GM12878 (cell line): ENCODE results near the gene FKBP15. TPM values are rescaled to one million over a fixed set of nuclear protein-coding genes. Genes with fewer than 3 reads are reported as not detected.
A peak's percentile ranks its signal among the peaks of the same experiment; 100 is the strongest.

ENCODE experiments used
- ASH2L ChIP-seq: fragments of 300-600, 200-600 bp; sonication (generic); IDR thresholded peaks from 2 replicates; pipeline ENCODE4 v1.6.1; 2017; ENCODE audit warnings: low read depth, mild to moderate bottlenecking, borderline replicate concordance
- BACH1 ChIP-seq: fragments of 450-650 bp; IDR thresholded peaks from 2 replicates; pipeline ENCODE4 v1.6.1; 2017; ENCODE audit warnings: mild to moderate bottlenecking, borderline replicate concordance
- CBX3 ChIP-seq: fragments of 200-600 bp; sonication (generic); IDR thresholded peaks from 2 replicates; pipeline ENCODE4 v1.6.1; 2016; ENCODE audit warnings: low read depth, borderline replicate concordance
- CBX5 ChIP-seq: sonication (generic); IDR thresholded peaks from 2 replicates; pipeline ENCODE4 v1.6.1; 2016; ENCODE audit warnings: low read depth, moderate library complexity, mild to moderate bottlenecking, inconsistent platforms
- CEBPB ChIP-seq, 2 experiments: fragments of 150-350 bp in 1 of 2; IDR thresholded peaks; 2 replicates each; pipeline ENCODE4 v1.6.1; 2012 to 2014; ENCODE audit warnings: low read depth in 2 of 2, low read length in 2 of 2, borderline replicate concordance in 1 of 2, inconsistent platforms in 1 of 2
- E4F1 ChIP-seq: fragments of 450-650 bp; IDR thresholded peaks from 2 replicates; pipeline ENCODE4 v1.6.1; 2018; ENCODE audit warnings: borderline replicate concordance, mild to moderate bottlenecking; ENCODE audit not compliant: partially characterized antibody
- ETV6 ChIP-seq, 2 experiments: fragments of 450-650 bp in 1 of 2; IDR thresholded peaks in 1 of 2; conservative IDR thresholded peaks in 1 of 2; 2 replicates each; pipeline ENCODE4 v1.6.1; 2014; ENCODE audit warnings: antibody characterized with exemption in 1 of 2, borderline replicate concordance in 1 of 2, low read depth in 1 of 2, mild to moderate bottlenecking in 1 of 2, moderate library complexity in 1 of 2
- JUNB ChIP-seq: IDR thresholded peaks from 2 replicates; pipeline ENCODE4 v1.6.1; 2016; ENCODE audit warnings: antibody characterized with exemption, mild to moderate bottlenecking
- MEF2B ChIP-seq: fragments of 450-650 bp; IDR thresholded peaks from 2 replicates; pipeline ENCODE4 v1.6.1; 2018; ENCODE audit warnings: mild to moderate bottlenecking, moderate library complexity; ENCODE audit not compliant: partially characterized antibody, poor library complexity, severe bottlenecking
- NR2C2 ChIP-seq: IDR thresholded peaks from 2 replicates; pipeline ENCODE4 v1.6.1; 2011; ENCODE audit warnings: borderline replicate concordance, low read depth; ENCODE audit not compliant: control insufficient read depth, insufficient read length
- PML ChIP-seq: IDR thresholded peaks from 2 replicates; pipeline ENCODE4 v1.6.1; 2012; ENCODE audit warnings: low read length, inconsistent platforms
- POU2F2 ChIP-seq: IDR thresholded peaks from 3 replicates; pipeline ENCODE4 v1.6.1; 2011; ENCODE audit warnings: low read depth, mild to moderate bottlenecking, low read length, borderline replicate concordance
- RAD51 ChIP-seq: fragments of 450-650 bp; IDR thresholded peaks from 2 replicates; pipeline ENCODE4 v1.6.1; 2016; ENCODE audit warnings: moderate library complexity, mild to moderate bottlenecking, inconsistent platforms
- RB1 ChIP-seq: fragments of 450-650 bp; formaldehyde crosslinking; IDR thresholded peaks from 2 replicates; pipeline ENCODE4 v1.6.1; 2017; ENCODE audit warnings: mild to moderate bottlenecking, borderline replicate concordance
- REST ChIP-seq: IDR thresholded peaks from 2 replicates; pipeline ENCODE4 v1.6.1; 2012; ENCODE audit warnings: mild to moderate bottlenecking, low read depth, low read length
- SIX5 ChIP-seq: IDR thresholded peaks from 2 replicates; pipeline ENCODE4 v1.6.1; 2011; ENCODE audit warnings: mild to moderate bottlenecking, low read depth, low read length, moderate library complexity; ENCODE audit not compliant: severe bottlenecking
- SKIL ChIP-seq: fragments of 450-650 bp; IDR thresholded peaks from 2 replicates; pipeline ENCODE4 v1.6.1; 2017; ENCODE audit warnings: mild to moderate bottlenecking, low read depth, inconsistent platforms; ENCODE audit not compliant: poor library complexity, severe bottlenecking
- SRF ChIP-seq, 2 experiments: IDR thresholded peaks; 2 replicates each; pipeline ENCODE4 v1.6.1; 2011; ENCODE audit warnings: low read depth in 2 of 2, low read length in 2 of 2, mild to moderate bottlenecking in 1 of 2, moderate library complexity in 1 of 2
- TAF1 ChIP-seq: IDR thresholded peaks from 2 replicates; pipeline ENCODE4 v1.6.1; 2011; ENCODE audit warnings: mild to moderate bottlenecking, low read depth, low read length, borderline replicate concordance
- YBX1 ChIP-seq: fragments of 450-650 bp; IDR thresholded peaks from 2 replicates; pipeline ENCODE4 v1.6.1; 2016; ENCODE audit warnings: antibody characterized with exemption
- ZNF24 ChIP-seq: fragments of 450-650 bp; IDR thresholded peaks from 2 replicates; pipeline ENCODE4 v1.6.1; 2017; ENCODE audit warnings: antibody characterized with exemption, mild to moderate bottlenecking
- ZNF622 ChIP-seq: fragments of 450-650 bp; IDR thresholded peaks from 2 replicates; pipeline ENCODE4 v1.6.1; 2017; ENCODE audit warnings: mild to moderate bottlenecking, inconsistent platforms
- polyA plus RNA-seq, 11 experiments: library from polyadenylated mRNA; depleted of rRNA in 4 of 11; unstranded in 6 of 11; stranded (reverse) in 5 of 11; fragments of >200 nt; fragmentation: Nextera tagmentation in 4 of 11; fragmentation: Illumina TruSeq in 1 of 11; extraction: Ambion mirVana in 4 of 11; extraction: Trizol in 1 of 11; gene quantifications; 1 replicate in 1 of 11; 2 replicates in 10 of 11; pipeline versions ENCODE4 v1.2.1 to v1.2.3, GENCODE V29; 2011 to 2016; ENCODE audit warnings: inconsistent platforms in 2 of 11, missing spikeins in 2 of 11, low read depth in 1 of 11
- total RNA-seq, 4 experiments: library from RNA; depleted of rRNA in 3 of 4; stranded (reverse); fragments of >200 nt in 3 of 4; fragmentation: Illumina TruSeq in 1 of 4; extraction: Trizol in 1 of 4; gene quantifications; 2 replicates each; pipeline versions ENCODE4 v1.2.1 to v1.2.3, GENCODE V29; 2013 to 2021

Gene FKBP15
- total and polyA plus RNA-seq, 10 of the 15 experiments (the other 5 are each of a cell fraction or from before 2014, with no cell fraction given) = 5.0 to 53.4 (median 21.2) TPM

GRCh38 chr9:113219186-113219936, 1.7 kb downstream of the FKBP15 start (continued):
- TF ChIP-seq ETV6 (conservative IDR thresholded peaks at IDR 0.05 in 1 of 2, IDR thresholded peaks at IDR 0.05 in 1 of 2; ENCODE audit: borderline replicate concordance in 1 of 2, low read depth in 1 of 2) = no peak
- peak; percentile 83 for TF ChIP-seq JUNB
- TF ChIP-seq REST = no peak
- no peak for TF ChIP-seq CBX3
- TF ChIP-seq YBX1 = 0 out of 2 replicates have a peak, but pooled peaks have one; percentile 26
- no peak for TF ChIP-seq ZNF24
- TF ChIP-seq CBX5 = no peak
- TF ChIP-seq TAF1 = no peak
- no peak for TF ChIP-seq E4F1
- TF ChIP-seq BACH1 = no peak; the same call in 1 of the 2 replicates
- no peak for TF ChIP-seq RB1
- TF ChIP-seq MEF2B = peak; percentile 43
- 0 out of 4 replicates have a peak, but pooled peaks of 1 of the 2 experiments have one; percentile 7 for TF ChIP-seq CEBPB (IDR thresholded peaks at IDR 0.05; ENCODE audit: borderline replicate concordance in 1 of 2, low read depth in 2 of 2, low read length in 2 of 2)
- TF ChIP-seq POU2F2 = no peak
- TF ChIP-seq SIX5 = no peak
- TF ChIP-seq RAD51 = no peak; the same call in 1 of the 2 replicates
- no peak for TF ChIP-seq ASH2L
- no peak for TF ChIP-seq SKIL
- no peak for TF ChIP-seq NR2C2
- TF ChIP-seq ZNF622 = no peak
- TF ChIP-seq SRF (IDR thresholded peaks at IDR 0.05; ENCODE audit: low read depth in 2 of 2, low read length in 2 of 2) = no peak; a peak in 1 of 4 replicates
- TF ChIP-seq PML = peak; percentile 23; the same call in 1 of the 2 replicates
